ENCODE measurements around the gene KLK10. TPM values are rescaled to one million over a fixed set of nuclear protein-coding genes. Genes with fewer than 3 reads are reported as not detected.

The KLK10 gene
- total RNA-seq: not detected
- polyA plus RNA-seq: not detected

GRCh38 chr19:51019544-51019925, at the start of gene KLK10:
KLK10 (minus strand) TSS chr19:51019709; CDS start chr19:51019130, 579 bp downstream.
- Mint-ChIP-seq H3K27ac (peak within 1 kb of the TSS in 1 of 7 donors; percentile 41), H3K9me3 (peaks cover 0 to 7% (median 0%) of the 10 kb centered on the region in 8 donors), H3K36me3 (no peaks in the 10 kb centered on the region), H3K27me3 (peaks cover 36 to 43% of the 10 kb centered on the region in 2 donors), H3K4me3 (peak within 1 kb of the TSS in 5 of 8 donors; percentile 15 to 81 (median 52)), H3K4me1 (peaks cover 7 to 24% (median 11%) of the 10 kb centered on the region in 4 donors)
- Histone ChIP-seq H3K9me3 (ENCODE audit: control insufficient read depth in 1 of 2, low read length in 2 of 2) (no peaks in the 10 kb centered on the region), H3K27me3 (ENCODE audit: insufficient read depth, low read length) (peaks cover 14% of the 10 kb centered on the region), H3K27ac (ENCODE audit: low read depth, low read length) (no peak within 1 kb of the TSS), H3K4me3 (ENCODE audit: low read length in 2 of 2) (no peak within 1 kb of the TSS), H3K4me1 (ENCODE audit: insufficient read depth, low read length) (no peaks in the 10 kb centered on the region), H3K36me3 (ENCODE audit: insufficient read depth, low read length) (no peaks in the 10 kb centered on the region)
- DNase-seq: no peak
- ChIA-PET CTCF (ENCODE audit: partially characterized antibody) (no interaction called here), POLR2A (ENCODE audit: partially characterized antibody) (no interaction called here)
- intact Hi-C loops (cut with micrococcal nuclease): no loop called here

GRCh38 chr19:51066393-51067186, 47.1 kb upstream of the KLK10 start:
- H3K4me3 Mint-ChIP-seq: no peak overlapping the region
- Histone ChIP-seq H3K9me3 (ENCODE audit: control insufficient read depth in 1 of 2, low read length in 2 of 2) (no peaks in the 10 kb centered on the region), H3K36me3 (ENCODE audit: insufficient read depth, low read length) (no peaks in the 10 kb centered on the region), H3K4me1 (ENCODE audit: insufficient read depth, low read length) (peaks cover 3% of the 10 kb centered on the region), H3K27ac (ENCODE audit: low read depth, low read length) (no peak overlapping the region), H3K27me3 (ENCODE audit: insufficient read depth, low read length) (peaks cover 13% of the 10 kb centered on the region), H3K4me3 (ENCODE audit: low read length in 2 of 2) (no peak overlapping the region)
- H3K27ac Mint-ChIP-seq: no peak overlapping the region
- POLR2A ChIA-PET (ENCODE audit: partially characterized antibody): no interaction called here
- H3K27me3 Mint-ChIP-seq: peaks cover 29 to 31% of the 10 kb centered on the region in 2 donors
- CTCF ChIA-PET (ENCODE audit: partially characterized antibody): interaction anchor here (0.7 kb wide), 1 partner anchor 19 kb away, joined by 3 read pairs; no protein-coding TSS in a partner anchor
- H3K9me3 Mint-ChIP-seq: peaks cover 0 to 1% (median 0%) of the 10 kb centered on the region in 8 donors
- no peaks in the 10 kb centered on the region for H3K36me3 Mint-ChIP-seq
- intact Hi-C loops (cut with micrococcal nuclease): no loop called here
- H3K4me1 Mint-ChIP-seq: peaks cover 0 to 6% (median 3%) of the 10 kb centered on the region in 4 donors
- DNase-seq: no peak

- Histone ChIP-seq H3K4me3 (ENCODE audit: low read length in 2 of 2) (no peak overlapping the region), H3K9me3 (ENCODE audit: control insufficient read depth in 1 of 2, low read length in 2 of 2) (no peaks in the 10 kb centered on the region), H3K36me3 (ENCODE audit: insufficient read depth, low read length) (no peaks in the 10 kb centered on the region), H3K4me1 (ENCODE audit: insufficient read depth, low read length) (peaks cover 3% of the 10 kb centered on the region), H3K27ac (ENCODE audit: low read depth, low read length) (no peak overlapping the region), H3K27me3 (ENCODE audit: insufficient read depth, low read length) (peaks cover 13% of the 10 kb centered on the region)
- Mint-ChIP-seq H3K27ac (no peak overlapping the region), H3K27me3 (peaks cover 40 to 42% of the 10 kb centered on the region in 2 donors), H3K9me3 (peaks cover 0 to 5% (median 0%) of the 10 kb centered on the region in 8 donors), H3K4me3 (peak overlapping the region; percentile 39 to 76 (median 65)), H3K4me1 (peaks cover 0 to 6% (median 3%) of the 10 kb centered on the region in 4 donors), H3K36me3 (no peaks in the 10 kb centered on the region)
- CTCF ChIA-PET (ENCODE audit: partially characterized antibody): interaction anchor here (0.7 kb wide), 1 partner anchor 17 kb away, joined by 3 read pairs; no protein-coding TSS in a partner anchor
- intact Hi-C loops (cut with micrococcal nuclease): no loop called here
- POLR2A ChIA-PET (ENCODE audit: partially characterized antibody): no interaction called here
- no peak for DNase-seq
These were observed 45.9 kb upstream of the KLK10 start for GRCh38 chr19:51065221-51065960.

- Histone ChIP-seq H3K27ac (ENCODE audit: low read depth, low read length) (no peak within 1 kb of the TSS), H3K27me3 (ENCODE audit: insufficient read depth, low read length) (peaks cover 13% of the 10 kb centered on the region), H3K4me3 (ENCODE audit: low read length in 2 of 2) (no peak within 1 kb of the TSS), H3K4me1 (ENCODE audit: insufficient read depth, low read length) (peaks cover 3% of the 10 kb centered on the region), H3K9me3 (ENCODE audit: control insufficient read depth in 1 of 2, low read length in 2 of 2) (no peaks in the 10 kb centered on the region), H3K36me3 (ENCODE audit: insufficient read depth, low read length) (no peaks in the 10 kb centered on the region)
- Mint-ChIP-seq H3K4me1 (peaks cover 0 to 6% (median 3%) of the 10 kb centered on the region in 4 donors), H3K9me3 (peaks cover 0 to 5% (median 0%) of the 10 kb centered on the region in 8 donors), H3K27me3 (peaks cover 40 to 43% of the 10 kb centered on the region in 2 donors), H3K27ac (no peak within 1 kb of the TSS), H3K36me3 (no peaks in the 10 kb centered on the region), H3K4me3 (peak within 1 kb of the TSS; percentile 39 to 76 (median 65))
- ChIA-PET POLR2A (ENCODE audit: partially characterized antibody) (no interaction called here), CTCF (ENCODE audit: partially characterized antibody) (no interaction called here)
- no peak for DNase-seq
- intact Hi-C loops (cut with micrococcal nuclease): no loop called here
These were observed 45.2 kb upstream of the KLK10 start, which contains the start of gene KLK13 for GRCh38 chr19:51064534-51065220. KLK13 (minus strand) TSS chr19:51065092; CDS start chr19:51065067, 25 bp downstream.

- Mint-ChIP-seq H3K27ac (no peak overlapping the region), H3K4me1 (peaks cover 0 to 6% (median 3%) of the 10 kb centered on the region in 4 donors), H3K9me3 (peaks cover 0 to 5% (median 0%) of the 10 kb centered on the region in 8 donors), H3K4me3 (peak overlapping the region in 2 of 8 donors; percentile 9 to 54), H3K36me3 (no peaks in the 10 kb centered on the region), H3K27me3 (peaks cover 40 to 43% of the 10 kb centered on the region in 2 donors)
- no peak overlapping the region for H3K27ac ChIP-seq (ENCODE audit: low read depth, low read length)
- ChIA-PET CTCF (ENCODE audit: partially characterized antibody) (no interaction called here), POLR2A (ENCODE audit: partially characterized antibody) (no interaction called here)
- H3K9me3 ChIP-seq (ENCODE audit: control insufficient read depth in 1 of 2, low read length in 2 of 2): no peaks in the 10 kb centered on the region
- H3K27me3 ChIP-seq (ENCODE audit: insufficient read depth, low read length): peaks cover 13% of the 10 kb centered on the region
- intact Hi-C loops (cut with micrococcal nuclease): no loop called here
- no peak overlapping the region for H3K4me3 ChIP-seq (ENCODE audit: low read length in 2 of 2)
- no peak for DNase-seq
- H3K4me1 ChIP-seq (ENCODE audit: insufficient read depth, low read length): peaks cover 3% of the 10 kb centered on the region
- H3K36me3 ChIP-seq (ENCODE audit: insufficient read depth, low read length): no peaks in the 10 kb centered on the region
These were observed 44.2 kb upstream of the KLK10 start for GRCh38 chr19:51063664-51064063.

GRCh38 chr19:51060973-51061372, 41.5 kb upstream of the KLK10 start:
- Mint-ChIP-seq H3K4me3 (peak overlapping the region in 1 of 8 donors; percentile 26), H3K4me1 (peaks cover 0 to 5% (median 3%) of the 10 kb centered on the region in 4 donors), H3K36me3 (no peaks in the 10 kb centered on the region), H3K27ac (no peak overlapping the region), H3K27me3 (peaks cover 29 to 37% of the 10 kb centered on the region in 2 donors), H3K9me3 (peaks cover 0 to 5% (median 0%) of the 10 kb centered on the region in 8 donors)
- Histone ChIP-seq H3K4me1 (ENCODE audit: insufficient read depth, low read length) (peaks cover 3% of the 10 kb centered on the region), H3K4me3 (ENCODE audit: low read length in 2 of 2) (no peak overlapping the region), H3K27me3 (ENCODE audit: insufficient read depth, low read length) (peaks cover 13% of the 10 kb centered on the region), H3K27ac (ENCODE audit: low read depth, low read length) (no peak overlapping the region), H3K36me3 (ENCODE audit: insufficient read depth, low read length) (no peaks in the 10 kb centered on the region), H3K9me3 (ENCODE audit: control insufficient read depth in 1 of 2, low read length in 2 of 2) (no peaks in the 10 kb centered on the region)
- CTCF ChIA-PET (ENCODE audit: partially characterized antibody): no interaction called here
- DNase-seq: no peak
- POLR2A ChIA-PET (ENCODE audit: partially characterized antibody): no interaction called here
- intact Hi-C loops (cut with micrococcal nuclease): no loop called here

Data from CD4-positive, alpha-beta memory T cell (primary cell).